Endothelial cell of umbilical vein (primary cell): ENCODE results near the gene SLC2A1. TPM values are rescaled to one million over a fixed set of nuclear protein-coding genes. Genes with fewer than 3 reads are reported as not detected.

Experiments used
- BruUV-seq: library from RNA; stranded (reverse); fragments of 400-500 nt; replicated peaks from 2 replicates; lab custom pipeline; 2021; lab: Mats Ljungman, UMichigan
- CTCF ChIA-PET: fragments of 300-600, 350-600 bp; sonication (Branson Sonifier 250); formaldehyde crosslinking; loops from one replicate; lab custom pipeline; 2021; ENCODE audit warnings: antibody characterized with exemption, inconsistent platforms; lab: Charles Lee
- POLR2A ChIA-PET: fragments of 300-600, 350-600 bp; sonication (Branson Sonifier 250); formaldehyde crosslinking; loops from one replicate; lab custom pipeline; 2021; ENCODE audit warnings: antibody characterized with exemption, inconsistent platforms; lab: Charles Lee
- DNase-seq: peaks from one replicate; pipeline ENCODE4 v3.0.0-alpha.2; 2011; ENCODE audit warnings: low read depth, low spot score
- FAIRE-seq: peaks from 2 replicates; lab custom pipeline; 2011; peaks lifted over from hg19 to GRCh38; lab: Jason Lieb, UNC
- H2AFZ ChIP-seq: 2 replicates; pipeline ENCODE4 v1.6.0; 2012; ENCODE audit warnings: low read depth, low read length, control low read depth, inconsistent platforms
- H3K27ac ChIP-seq: 2 replicates; pipeline ENCODE4 v1.5.1; 2011; ENCODE audit warnings: low read depth, mild to moderate bottlenecking, control low read depth, low read length, moderate library complexity; ENCODE audit not compliant: insufficient read depth
- H3K27me3 ChIP-seq, 2 experiments: 2 replicates each; pipeline versions ENCODE4 v1.6.0 to v1.6.1; 2011; ENCODE audit warnings: low read length in 2 of 2, mixed read lengths in 1 of 2; ENCODE audit not compliant: control insufficient read depth in 2 of 2, insufficient read depth in 2 of 2
- H3K36me3 ChIP-seq, 2 experiments: 2 replicates in 1 of 2; 3 replicates in 1 of 2; pipeline ENCODE4 v1.5.1; 2011; ENCODE audit warnings: low read length in 2 of 2, mild to moderate bottlenecking in 1 of 2, moderate library complexity in 1 of 2; ENCODE audit not compliant: control insufficient read depth in 2 of 2, insufficient read depth in 2 of 2; ENCODE audit errors: extremely low read depth in 1 of 2
- H3K4me1 ChIP-seq: 3 replicates; pipeline ENCODE4 v1.5.1; 2011; ENCODE audit warnings: mild to moderate bottlenecking, low read length; ENCODE audit not compliant: control insufficient read depth, insufficient read depth; ENCODE audit errors: extremely low read depth
- H3K4me2 ChIP-seq: 2 replicates; pipeline ENCODE4 v1.6.1; 2011; ENCODE audit warnings: low read length, control low read depth, mixed read lengths; ENCODE audit not compliant: insufficient read depth
- H3K4me3 ChIP-seq, 3 experiments: fragments of 200-600 bp in 1 of 3; sonication (generic), shearing (Covaris generic) in 1 of 3; replicated peaks in 1 of 3; 2 replicates each; pipeline ENCODE4 v1.5.1; 2011 to 2016; ENCODE audit warnings: control low read depth in 3 of 3, low read length in 3 of 3, mild to moderate bottlenecking in 2 of 3, inconsistent platforms in 1 of 3, low read depth in 1 of 3, moderate library complexity in 1 of 3; ENCODE audit not compliant: insufficient read depth in 1 of 3
- H3K79me2 ChIP-seq: 2 replicates; pipeline ENCODE4 v1.6.0; 2012; ENCODE audit warnings: low read length, inconsistent platforms; ENCODE audit not compliant: control insufficient read depth, insufficient read depth
- H3K9ac ChIP-seq: replicated peaks from 2 replicates; pipeline ENCODE3; 2011; ENCODE audit warnings: low read length, control low read depth; ENCODE audit not compliant: insufficient read depth; ENCODE audit errors: extremely low read depth
- H3K9me1 ChIP-seq: replicated peaks from 3 replicates; pipeline ENCODE4 v1.6.0; 2011; ENCODE audit warnings: mild to moderate bottlenecking, low read length; ENCODE audit not compliant: control insufficient read depth, insufficient read depth; ENCODE audit errors: extremely low read depth
- H3K9me3 ChIP-seq: replicated peaks from 2 replicates; pipeline ENCODE4 v1.5.1; 2012; ENCODE audit warnings: low read length, inconsistent platforms; ENCODE audit not compliant: control insufficient read depth, insufficient read depth
- H4K20me1 ChIP-seq: replicated peaks from 2 replicates; pipeline ENCODE3; 2011; ENCODE audit warnings: mild to moderate bottlenecking, low read length; ENCODE audit not compliant: control insufficient read depth, insufficient read depth; ENCODE audit errors: extremely low read depth
- EZH2 ChIP-seq: IDR thresholded peaks from 2 replicates; pipeline ENCODE4 v1.6.1; 2012; ENCODE audit warnings: borderline replicate concordance, low read depth, mild to moderate bottlenecking, moderate library complexity, low read length, inconsistent platforms; ENCODE audit not compliant: severe bottlenecking
- FOS ChIP-seq: IDR thresholded peaks from 2 replicates; pipeline ENCODE4 v1.6.1; 2011; ENCODE audit warnings: mild to moderate bottlenecking, low read length, moderate library complexity, borderline replicate concordance; ENCODE audit not compliant: insufficient read depth
- GATA2 ChIP-seq: IDR thresholded peaks from 2 replicates; pipeline ENCODE4 v1.7.0; 2011; ENCODE audit warnings: low read depth, mild to moderate bottlenecking, moderate library complexity, mixed read lengths, low read length; ENCODE audit not compliant: insufficient read length, insufficient read depth
- JUN ChIP-seq: IDR thresholded peaks from 2 replicates; pipeline ENCODE4 v1.6.1; 2011; ENCODE audit warnings: borderline replicate concordance, low read depth; ENCODE audit not compliant: insufficient read length, insufficient read depth
- MYC ChIP-seq: IDR thresholded peaks from one replicate; pipeline ENCODE4 v1.6.1; 2011; ENCODE audit warnings: mild to moderate bottlenecking, low read depth, low read length
- POLR2A ChIP-seq: IDR thresholded peaks from 2 replicates; pipeline ENCODE4 v1.6.1; 2012; ENCODE audit warnings: low read depth, mild to moderate bottlenecking, control low read depth, low read length
- POLR2AphosphoS5 ChIP-seq: IDR thresholded peaks from 2 replicates; pipeline ENCODE4 v1.6.1; 2012; ENCODE audit warnings: low read depth, mild to moderate bottlenecking, control low read depth, low read length, moderate library complexity; ENCODE audit not compliant: insufficient read depth
- dilution Hi-C: fragments of 300-500 bp; cut with MboI; formaldehyde crosslinking; loops from one replicate; pipeline ENCODE4 v1.15.0; 2019; ENCODE audit warnings: low sequenced_read_pairs; ENCODE audit not compliant: extremely low pct_ligation_motif_present
- intact Hi-C: fragments of 100-400 bp; cut with micrococcal nuclease; formaldehyde crosslinking; loops from one replicate; pipeline ENCODE4 v1.10.0; 2022
- polyA plus RNA-seq, 4 experiments: library from polyadenylated mRNA; depleted of rRNA in 3 of 4; stranded (reverse) in 3 of 4; unstranded in 1 of 4; fragments of >200 nt; gene quantifications; 2 replicates each; pipeline versions ENCODE4 v1.2.1 to v1.2.3, GENCODE V29; 2011 to 2012; ENCODE audit warnings: missing spikeins in 1 of 4
- small RNA-seq: library from RNA; depleted of rRNA; stranded (forward); fragments of <200 nt; gene quantifications from one replicate; pipeline ENCODE3, GENCODE V24; 2012; ENCODE audit warnings: low replicate concordance, low read depth; ENCODE audit not compliant: insufficient read depth, insufficient read length
- total RNA-seq: library from RNA; stranded (reverse); gene quantifications from 2 replicates; pipeline ENCODE4 v1.2.3, GENCODE V29; 2021
- TF ChIP-seq, protein P1 (sequence below): IDR thresholded peaks from 2 replicates; pipeline ENCODE4 v1.6.1; 2011; ENCODE audit not compliant: insufficient read depth, insufficient read length
- TF ChIP-seq, protein P2 (sequence below), 2 donors: IDR thresholded peaks; 1 replicate in 1 of 2; 2 replicates in 1 of 2; pipeline ENCODE4 v1.5.1; 2011; ENCODE audit warnings: low read length in 2 of 2, mild to moderate bottlenecking in 2 of 2, moderate library complexity in 2 of 2, control low read depth in 1 of 2, inconsistent platforms in 1 of 2, low read depth in 1 of 2; ENCODE audit not compliant: insufficient read depth in 1 of 2; ENCODE audit errors: extremely low read depth in 1 of 2

Gene SLC2A1
- total and polyA plus RNA-seq, 2 donors (not counting 3 experiments of a cell fraction or from before 2014, with no cell fraction given) = 42.2 to 46.5 TPM

DNA sequence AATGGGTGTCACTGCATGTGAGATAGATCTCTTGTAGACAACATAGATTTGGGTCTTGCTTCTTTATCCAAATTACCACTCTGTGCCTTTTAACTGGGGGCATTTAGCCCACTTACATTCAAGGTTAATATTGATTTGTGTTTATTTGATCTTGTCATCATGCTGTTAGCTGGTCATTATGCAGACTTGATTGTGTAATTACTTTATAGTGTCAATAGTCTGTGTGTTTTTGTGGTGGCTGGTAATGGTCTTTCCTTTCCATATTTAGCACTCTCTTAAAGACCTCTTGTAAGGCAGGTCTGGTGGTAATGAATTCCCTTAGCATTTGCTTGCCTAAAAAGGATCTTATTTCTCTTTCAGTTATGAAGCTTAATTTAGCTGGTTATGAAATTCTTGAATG is 82.7 kb downstream of the SLC2A1 start:
- no peak overlapping the region for H3K4me2 ChIP-seq
- BruUV-seq = no TSS peak
- CTCF ChIA-PET = interaction anchor here (1.4 kb wide), 1 partner anchor 197 kb away, joined by 3 read pairs; no protein-coding TSS in a partner anchor

More for the DNA sequence above, 82.7 kb downstream of the SLC2A1 start:
- Histone ChIP-seq H3K79me2 (no peaks in the 10 kb centered on the region), H3K36me3 (no peaks in the 10 kb centered on the region), H3K9me3 (no peaks in the 10 kb centered on the region), H4K20me1 (no peaks in the 10 kb centered on the region), H3K9me1 (no peaks in the 10 kb centered on the region), H3K27ac (no peak overlapping the region), H3K9ac (no peak overlapping the region), H3K4me1 (no peaks in the 10 kb centered on the region), H3K27me3 (peaks cover 13 to 29% of the 10 kb centered on the region in 2 experiments), H2AFZ (no peak overlapping the region), H3K4me3 (no peak overlapping the region)
- intact Hi-C loops = no loop called here
- dilution Hi-C loops = no loop called here
- DNase-seq (no peak), FAIRE-seq (no peak)
- no peak for TF ChIP-seq POLR2AphosphoS5
- no peak for TF ChIP-seq EZH2
- TF ChIP-seq MYC = no peak
- no peak for TF ChIP-seq GATA2
- no peak for TF ChIP-seq POLR2A
- no peak for TF ChIP-seq FOS
- TF ChIP-seq, protein P1, sequence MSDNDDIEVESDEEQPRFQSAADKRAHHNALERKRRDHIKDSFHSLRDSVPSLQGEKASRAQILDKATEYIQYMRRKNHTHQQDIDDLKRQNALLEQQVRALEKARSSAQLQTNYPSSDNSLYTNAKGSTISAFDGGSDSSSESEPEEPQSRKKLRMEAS = no peak
- no peak for TF ChIP-seq JUN
- TF ChIP-seq, protein P2, sequence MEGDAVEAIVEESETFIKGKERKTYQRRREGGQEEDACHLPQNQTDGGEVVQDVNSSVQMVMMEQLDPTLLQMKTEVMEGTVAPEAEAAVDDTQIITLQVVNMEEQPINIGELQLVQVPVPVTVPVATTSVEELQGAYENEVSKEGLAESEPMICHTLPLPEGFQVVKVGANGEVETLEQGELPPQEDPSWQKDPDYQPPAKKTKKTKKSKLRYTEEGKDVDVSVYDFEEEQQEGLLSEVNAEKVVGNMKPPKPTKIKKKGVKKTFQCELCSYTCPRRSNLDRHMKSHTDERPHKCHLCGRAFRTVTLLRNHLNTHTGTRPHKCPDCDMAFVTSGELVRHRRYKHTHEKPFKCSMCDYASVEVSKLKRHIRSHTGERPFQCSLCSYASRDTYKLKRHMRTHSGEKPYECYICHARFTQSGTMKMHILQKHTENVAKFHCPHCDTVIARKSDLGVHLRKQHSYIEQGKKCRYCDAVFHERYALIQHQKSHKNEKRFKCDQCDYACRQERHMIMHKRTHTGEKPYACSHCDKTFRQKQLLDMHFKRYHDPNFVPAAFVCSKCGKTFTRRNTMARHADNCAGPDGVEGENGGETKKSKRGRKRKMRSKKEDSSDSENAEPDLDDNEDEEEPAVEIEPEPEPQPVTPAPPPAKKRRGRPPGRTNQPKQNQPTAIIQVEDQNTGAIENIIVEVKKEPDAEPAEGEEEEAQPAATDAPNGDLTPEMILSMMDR (IDR thresholded peaks at IDR 0.05; ENCODE audit: extremely low read depth in 1 of 2, insufficient read depth in 1 of 2, low read depth in 1 of 2, low read length in 2 of 2) = no peak
- POLR2A ChIA-PET = no interaction called here

Small RNAs within 50 kb of the gene (small RNA-seq; reads per million reads assigned to genes)
- not detected for gene RNU6-880P

Other genes with a start within 250 kb of the SLC2A1 start
- gene CLDN19, start 218.6 kb downstream of the SLC2A1 start, total RNA-seq = not detected in 2 replicates
- gene CLDN19, start 218.6 kb downstream of the SLC2A1 start, polyA plus RNA-seq = not detected in 2 replicates
- gene P3H1, start 191.8 kb downstream of the SLC2A1 start, total RNA-seq = 136 and 146 TPM in 2 replicates
- gene P3H1, start 191.8 kb downstream of the SLC2A1 start, polyA plus RNA-seq = 194 and 246 TPM in 2 replicates
- 4.0 and 7.4 TPM in 2 replicates for gene C1orf50, start 191.6 kb downstream of the SLC2A1 start, total RNA-seq
- 2.8 and 4.8 TPM in 2 replicates for gene C1orf50, start 191.6 kb downstream of the SLC2A1 start, polyA plus RNA-seq
- gene TMEM269, start 173.9 kb downstream of the SLC2A1 start, total RNA-seq = not detected in 2 replicates
- gene TMEM269, start 173.9 kb downstream of the SLC2A1 start, polyA plus RNA-seq = 0.03 TPM in 1 of 2 replicates, not detected in the other
- gene ERMAP, start 141.7 kb downstream of the SLC2A1 start, total RNA-seq = 7.8 and 7.9 TPM in 2 replicates
- gene ERMAP, start 141.7 kb downstream of the SLC2A1 start, polyA plus RNA-seq = 6.7 and 8.6 TPM in 2 replicates
- gene SVBP, start 141.5 kb downstream of the SLC2A1 start, total RNA-seq = 24.1 and 24.7 TPM in 2 replicates
- 15.1 and 18.1 TPM in 2 replicates for gene SVBP, start 141.5 kb downstream of the SLC2A1 start, polyA plus RNA-seq
- 6.6 and 7.4 TPM in 2 replicates for gene ZNF691, start 112.3 kb downstream of the SLC2A1 start, total RNA-seq
- 6.9 TPM in 2 replicates for gene ZNF691, start 112.3 kb downstream of the SLC2A1 start, polyA plus RNA-seq
- 104 and 105 TPM in 2 replicates for gene EBNA1BP2, start 213.4 kb upstream of the SLC2A1 start, total RNA-seq
- 32.1 and 47.8 TPM in 2 replicates for gene EBNA1BP2, start 213.4 kb upstream of the SLC2A1 start, polyA plus RNA-seq
- 0.28 and 0.88 TPM in 2 replicates for gene CFAP57, start 213.5 kb upstream of the SLC2A1 start, total RNA-seq
- gene CFAP57, start 213.5 kb upstream of the SLC2A1 start, polyA plus RNA-seq = 0.83 and 0.91 TPM in 2 replicates